Progenitor cell of endocrine pancreas (in vitro differentiated cells): ENCODE measurements around the gene CD101. TPM values are rescaled to one million over a fixed set of nuclear protein-coding genes. Genes with fewer than 3 reads are reported as not detected.

Source experiments
- DNase-seq: peaks from one replicate; pipeline ENCODE4 v3.0.0; 2021; ENCODE audit warnings: low spot score; ENCODE audit not compliant: unreplicated experiment
- H3K27ac Mint-ChIP-seq: 2 replicates; pipeline ENCODE4 v1.8.0; 2021; ENCODE audit warnings: mild to moderate bottlenecking, moderate library complexity, mixed read lengths
- H3K27me3 Mint-ChIP-seq: 2 replicates; pipeline ENCODE4 v1.8.0; 2021; ENCODE audit warnings: mixed read lengths
- H3K36me3 Mint-ChIP-seq: 2 replicates; pipeline ENCODE4 v1.8.0; 2022; ENCODE audit warnings: mixed read lengths; ENCODE audit not compliant: insufficient read depth
- H3K4me1 Mint-ChIP-seq: 2 replicates; pipeline ENCODE4 v1.8.0; 2021; ENCODE audit warnings: low read depth, mixed read lengths
- H3K4me3 Mint-ChIP-seq: 2 replicates; pipeline ENCODE4 v1.8.0; 2021; ENCODE audit warnings: low read depth, mild to moderate bottlenecking, moderate library complexity, mixed read lengths
- H3K9me3 Mint-ChIP-seq: 2 replicates; pipeline ENCODE4 v1.8.0; 2021; ENCODE audit warnings: low read depth, mixed read lengths
- total RNA-seq: library from RNA; stranded (reverse); gene quantifications from 2 replicates; pipeline ENCODE4 v1.2.1, GENCODE V29; 2021
- TF ChIP-seq, protein P1 (sequence below): fragments of 200-600 bp; sonication (generic); IDR thresholded peaks from one replicate; pipeline ENCODE4 v1.5.0; 2021; ENCODE audit warnings: antibody characterized with exemption, mild to moderate bottlenecking; ENCODE audit not compliant: unreplicated experiment

The CD101 gene
- total RNA-seq, 1 donor from 2014 or later: 2.8 TPM

DNA sequence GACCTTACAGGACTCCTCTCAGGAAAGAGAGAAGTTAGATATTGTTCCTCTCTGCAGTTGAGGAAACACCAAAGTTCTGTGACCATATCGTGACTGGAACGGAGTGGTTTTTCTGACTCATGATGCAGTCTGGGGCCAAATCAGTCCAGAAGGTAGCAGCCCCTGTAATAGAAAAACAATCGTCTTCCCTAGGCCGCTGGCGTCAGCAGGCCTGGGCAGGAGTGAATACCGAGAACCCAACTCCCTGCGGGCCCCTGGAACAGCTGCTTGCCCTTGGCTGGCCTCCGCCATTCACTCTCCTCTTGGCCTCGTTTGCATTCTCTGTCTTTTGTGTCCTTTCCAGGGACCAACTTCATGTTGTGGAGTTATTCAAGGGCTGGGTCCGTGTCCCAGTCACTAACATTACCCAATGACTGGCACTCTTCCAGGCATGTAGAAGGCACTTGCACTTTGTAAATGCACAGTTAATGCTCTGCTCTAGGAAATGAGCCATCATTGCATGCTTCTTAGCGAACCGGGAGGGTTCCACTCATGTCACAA is 10.9 kb upstream of the CD101 start:
- H3K27ac Mint-ChIP-seq: no peak overlapping the region
- H3K9me3 Mint-ChIP-seq: peaks cover 8% of the 10 kb centered on the region

DNA sequence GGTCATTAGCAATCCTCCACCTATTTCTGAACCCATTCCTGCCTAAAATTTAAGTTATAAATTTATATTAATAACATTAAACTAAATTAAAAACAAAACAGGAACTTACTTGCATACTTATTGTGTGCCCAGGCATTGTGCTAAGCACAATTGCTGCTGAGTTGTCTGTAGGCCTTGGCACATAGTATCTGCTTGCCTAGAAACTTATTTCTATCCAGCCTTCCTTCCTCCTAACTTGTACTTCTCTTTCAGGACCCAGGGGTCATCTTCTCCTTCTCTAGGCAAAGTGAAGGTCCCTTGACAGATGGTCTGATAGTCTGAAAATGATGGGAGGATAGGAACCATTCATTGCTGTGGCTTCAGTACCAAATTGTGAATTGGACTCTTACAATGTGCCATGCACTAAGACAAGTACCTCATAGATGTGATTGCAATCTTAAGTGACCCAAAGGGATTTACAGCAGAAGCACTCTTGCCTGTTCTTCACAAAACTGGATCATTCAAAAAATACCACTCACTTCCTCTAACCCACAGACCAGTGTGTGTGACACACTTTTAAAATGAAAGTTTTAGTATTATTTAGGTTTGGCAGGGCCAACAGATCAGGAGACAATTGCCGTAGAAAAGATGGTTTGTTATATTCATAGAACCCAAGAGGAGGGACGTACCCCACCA is 10.3 kb upstream of the CD101 start:
- H3K4me3 Mint-ChIP-seq: no peak overlapping the region
- TF ChIP-seq, protein P1, sequence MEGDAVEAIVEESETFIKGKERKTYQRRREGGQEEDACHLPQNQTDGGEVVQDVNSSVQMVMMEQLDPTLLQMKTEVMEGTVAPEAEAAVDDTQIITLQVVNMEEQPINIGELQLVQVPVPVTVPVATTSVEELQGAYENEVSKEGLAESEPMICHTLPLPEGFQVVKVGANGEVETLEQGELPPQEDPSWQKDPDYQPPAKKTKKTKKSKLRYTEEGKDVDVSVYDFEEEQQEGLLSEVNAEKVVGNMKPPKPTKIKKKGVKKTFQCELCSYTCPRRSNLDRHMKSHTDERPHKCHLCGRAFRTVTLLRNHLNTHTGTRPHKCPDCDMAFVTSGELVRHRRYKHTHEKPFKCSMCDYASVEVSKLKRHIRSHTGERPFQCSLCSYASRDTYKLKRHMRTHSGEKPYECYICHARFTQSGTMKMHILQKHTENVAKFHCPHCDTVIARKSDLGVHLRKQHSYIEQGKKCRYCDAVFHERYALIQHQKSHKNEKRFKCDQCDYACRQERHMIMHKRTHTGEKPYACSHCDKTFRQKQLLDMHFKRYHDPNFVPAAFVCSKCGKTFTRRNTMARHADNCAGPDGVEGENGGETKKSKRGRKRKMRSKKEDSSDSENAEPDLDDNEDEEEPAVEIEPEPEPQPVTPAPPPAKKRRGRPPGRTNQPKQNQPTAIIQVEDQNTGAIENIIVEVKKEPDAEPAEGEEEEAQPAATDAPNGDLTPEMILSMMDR: no peak
- H3K27ac Mint-ChIP-seq: no peak overlapping the region
- no peaks in the 10 kb centered on the region for H3K27me3 Mint-ChIP-seq
- H3K36me3 Mint-ChIP-seq: peaks cover 32% of the 10 kb centered on the region
- peaks cover 8% of the 10 kb centered on the region for H3K9me3 Mint-ChIP-seq
- no peak for DNase-seq
- peaks cover 21% of the 10 kb centered on the region for H3K4me1 Mint-ChIP-seq

More for the DNA sequence above, 10.9 kb upstream of the CD101 start:
- Mint-ChIP-seq H3K4me1 (peaks cover 21% of the 10 kb centered on the region), H3K4me3 (no peak overlapping the region), H3K36me3 (peaks cover 33% of the 10 kb centered on the region), H3K27me3 (no peaks in the 10 kb centered on the region)
- TF ChIP-seq, protein P1: no peak
- no peak for DNase-seq

DNA sequence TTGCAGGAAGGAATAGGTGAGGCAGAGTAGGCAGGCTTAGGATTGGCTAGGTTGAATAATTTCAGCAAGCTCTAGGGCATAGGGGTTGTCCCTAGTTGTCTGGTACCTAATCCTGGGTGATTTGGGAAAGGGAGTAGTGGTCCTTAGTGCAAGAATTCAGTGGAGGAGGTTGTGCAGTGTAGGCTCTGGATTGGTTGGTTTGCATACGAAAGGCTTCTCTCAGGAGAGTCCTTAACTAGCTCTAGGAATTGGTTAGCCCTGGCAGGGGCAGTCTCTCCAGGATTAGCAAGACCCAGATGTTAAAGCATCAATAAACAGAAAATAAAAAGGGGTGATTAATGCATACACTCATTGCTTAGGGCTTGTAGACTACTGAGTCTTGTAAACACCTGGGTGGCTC is 9.6 kb upstream of the CD101 start:
- TF ChIP-seq, protein P1: no peak
- no peak for DNase-seq
- Mint-ChIP-seq H3K4me3 (no peak overlapping the region), H3K27me3 (no peaks in the 10 kb centered on the region), H3K36me3 (peaks cover 30% of the 10 kb centered on the region), H3K4me1 (peaks cover 21% of the 10 kb centered on the region), H3K27ac (no peak overlapping the region), H3K9me3 (peaks cover 8% of the 10 kb centered on the region)

DNA sequence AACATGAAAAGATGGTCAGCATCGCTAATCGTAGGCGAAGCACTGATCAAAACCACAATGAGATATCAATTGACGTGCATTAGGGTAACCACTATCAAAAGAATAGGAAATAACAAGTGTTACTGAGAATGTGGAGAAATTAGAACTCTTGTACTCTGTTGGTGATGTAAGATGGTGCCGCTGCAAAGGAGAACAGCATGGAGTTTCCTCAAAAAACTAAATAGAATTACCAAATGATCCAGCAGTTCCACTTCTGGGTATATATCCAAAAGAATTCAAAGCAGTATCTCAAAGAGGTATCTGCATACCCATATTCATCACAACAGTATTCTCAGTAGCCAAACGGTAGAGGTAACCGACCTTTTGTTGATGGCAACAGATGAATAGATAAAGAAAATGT is 8.3 kb upstream of the CD101 start:
- no peaks in the 10 kb centered on the region for H3K27me3 Mint-ChIP-seq
- peaks cover 8% of the 10 kb centered on the region for H3K9me3 Mint-ChIP-seq
- peaks cover 25% of the 10 kb centered on the region for H3K36me3 Mint-ChIP-seq
- H3K4me3 Mint-ChIP-seq: no peak overlapping the region
- H3K27ac Mint-ChIP-seq: no peak overlapping the region
- DNase-seq: no peak
- peaks cover 16% of the 10 kb centered on the region for H3K4me1 Mint-ChIP-seq
- TF ChIP-seq, protein P1: no peak

DNA sequence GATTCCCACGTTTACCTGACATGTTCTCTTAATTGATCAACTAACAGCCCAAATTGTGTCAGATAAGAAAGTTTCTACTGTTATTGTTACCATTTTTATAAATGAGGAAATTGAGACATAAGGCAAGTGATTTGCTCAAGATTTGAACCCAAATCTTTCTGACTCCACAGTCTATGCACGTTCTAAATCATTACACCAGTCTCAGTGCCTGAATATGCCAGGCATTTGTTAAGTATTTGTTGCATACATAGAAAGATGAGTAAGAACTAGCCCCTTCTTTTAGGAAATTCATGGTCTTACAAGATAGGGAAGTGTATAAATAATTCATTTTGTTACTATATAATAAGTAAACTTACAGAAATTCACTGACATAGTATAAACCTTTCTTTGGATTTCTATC is 7.1 kb upstream of the CD101 start:
- Mint-ChIP-seq H3K9me3 (peaks cover 8% of the 10 kb centered on the region), H3K36me3 (peaks cover 20% of the 10 kb centered on the region), H3K4me3 (no peak overlapping the region), H3K4me1 (peaks cover 7% of the 10 kb centered on the region), H3K27me3 (no peaks in the 10 kb centered on the region), H3K27ac (no peak overlapping the region)
- TF ChIP-seq, protein P1: no peak
- DNase-seq: no peak
